NB4 (cell line): ENCODE data around the gene CD151.
A peak's percentile ranks its signal among the peaks of the same experiment; 100 is the strongest.

Source experiments
- DNase-seq: peaks from one replicate; pipeline ENCODE4 v3.0.0; 2010; ENCODE audit warnings: low read depth
- H3K4me3 ChIP-seq: one replicate; pipeline ENCODE4 v1.5.1; 2011; ENCODE audit warnings: mild to moderate bottlenecking, low read depth, low read length, moderate library complexity
- CTCF ChIP-seq: IDR thresholded peaks from one replicate; pipeline ENCODE4 v1.5.1; 2012; ENCODE audit warnings: low read depth, low read length
- MAX ChIP-seq: IDR thresholded peaks from 2 replicates; pipeline ENCODE4 v1.6.1; 2011; ENCODE audit warnings: low read depth, low read length
- MYC ChIP-seq: IDR thresholded peaks from 2 replicates; pipeline ENCODE4 v1.6.1; 2011; ENCODE audit warnings: low read depth, low read length
- POLR2A ChIP-seq: IDR thresholded peaks from 2 replicates; pipeline ENCODE4 v1.6.1; 2011; ENCODE audit warnings: mild to moderate bottlenecking; ENCODE audit not compliant: insufficient read length; ENCODE audit errors: extremely low read depth

CD151 gene

GRCh38 chr11:847876-848275, 15.1 kb downstream of the CD151 start:
- no peak for TF ChIP-seq POLR2A
- no peak for TF ChIP-seq CTCF
- TF ChIP-seq MAX, result no peak
- TF ChIP-seq MYC, result no peak
- no peak overlapping the region for H3K4me3 ChIP-seq
- DNase-seq, result no peak

GRCh38 chr11:848380-848931, 15.7 kb downstream of the CD151 start:
- no peak for TF ChIP-seq MYC
- TF ChIP-seq CTCF, result peak; percentile 87
- no peak for TF ChIP-seq POLR2A
- TF ChIP-seq MAX, result no peak
- H3K4me3 ChIP-seq, result no peak overlapping the region
- DNase-seq, result peak; percentile 53

GRCh38 chr11:849104-849824, 16.5 kb downstream of the CD151 start:
- H3K4me3 ChIP-seq, result no peak overlapping the region
- no peak for TF ChIP-seq MAX
- TF ChIP-seq MYC, result no peak
- no peak for TF ChIP-seq CTCF
- no peak for TF ChIP-seq POLR2A
- no peak for DNase-seq

GRCh38 chr11:849951-850774, 17.4 kb downstream of the CD151 start:
- DNase-seq, result no peak
- no peak overlapping the region for H3K4me3 ChIP-seq
- TF ChIP-seq POLR2A (no peak), MAX (no peak), MYC (no peak), CTCF (no peak)

GRCh38 chr11:850775-851763, 18.3 kb downstream of the CD151 start:
- DNase-seq, result no peak
- no peak overlapping the region for H3K4me3 ChIP-seq
- no peak for TF ChIP-seq MAX
- TF ChIP-seq CTCF, result no peak
- TF ChIP-seq POLR2A, result no peak
- TF ChIP-seq MYC, result no peak
